ENCODE results near the gene C1QTNF1. TPM values are rescaled to one million over a fixed set of nuclear protein-coding genes. Genes with fewer than 3 reads are reported as not detected.

Gene C1QTNF1
- total and polyA plus RNA-seq, 2 donors (not counting 1 experiment from before 2014, with no cell fraction given): not detected

- 96% methylated on average over 30 of the region's 30 CpGs for WGBS (ENCODE audit: insufficient coverage)
- H3K27me3 ChIP-seq (replicated peaks in 1 of 4; ENCODE audit: control extremely low read depth in 1 of 4, control insufficient read depth in 3 of 4, insufficient read depth in 4 of 4, low read length in 3 of 4): no peaks in the 10 kb centered on the region
- peaks cover 0 to 41% of the 10 kb centered on the region in 2 experiments for H3K36me3 ChIP-seq (replicated peaks in 1 of 2; ENCODE audit: control extremely low read depth in 1 of 2, control insufficient read depth in 1 of 2, extremely low read depth in 1 of 2, insufficient read depth in 2 of 2, low read length in 1 of 2)
- no peaks in the 10 kb centered on the region for H3K79me2 ChIP-seq (ENCODE audit: control insufficient read depth, insufficient read depth, low read length)
- no peaks in the 10 kb centered on the region for H3K4me1 ChIP-seq (ENCODE audit: control insufficient read depth in 2 of 2, insufficient read depth in 2 of 2, low read length in 2 of 2)
- H3K9ac ChIP-seq (ENCODE audit: low read length): no peak overlapping the region
- Mint-ChIP-seq H3K9me3 (ENCODE audit: insufficient read depth) (no peaks in the 10 kb centered on the region), H3K4me1 (no peaks in the 10 kb centered on the region), H3K27me3 (no peaks in the 10 kb centered on the region), H3K4me3 (no peak overlapping the region), H3K27ac (no peak overlapping the region)
- peaks cover 11% of the 10 kb centered on the region for H4K20me1 ChIP-seq (ENCODE audit: control insufficient read depth, insufficient read depth, low read length, poor library complexity, severe bottlenecking)
- TF ChIP-seq EZH2 (IDR thresholded peaks at IDR 0.05; ENCODE audit: borderline replicate concordance, insufficient read depth, low read depth, low read length, poor library complexity, severe bottlenecking): no peak
- no peak for TF ChIP-seq CTCF (IDR thresholded peaks at IDR 0.05)
- no peaks in the 10 kb centered on the region for H3K9me3 ChIP-seq (ENCODE audit: control extremely low read depth in 1 of 3, control insufficient read depth in 2 of 3, insufficient read depth in 1 of 3, low read length in 2 of 3)
- CTCF ChIA-PET: interaction anchor here (1.1 to 10.5 kb wide), 4 partner anchors 9 to 307 kb away, joined by 3 to 370 read pairs (median 6); no protein-coding TSS in a partner anchor
- H3K27ac ChIP-seq (ENCODE audit: low read length in 2 of 2): no peak overlapping the region
- no peak overlapping the region for H2AFZ ChIP-seq (ENCODE audit: insufficient read depth, low read depth, low read length, poor library complexity, severe bottlenecking)
- no peak overlapping the region for H3K4me2 ChIP-seq (replicated peaks; ENCODE audit: low read depth, low read length, poor library complexity, severe bottlenecking)
- H3K4me3 ChIP-seq (ENCODE audit: control extremely low read depth in 1 of 5, extremely low read depth in 1 of 5, insufficient read depth in 1 of 5, low read depth in 2 of 5, low read length in 4 of 5): no peak overlapping the region
- DNase-seq (no peak), ATAC-seq (ENCODE audit: low read depth) (no peak)
- intact Hi-C loops (cut with micrococcal nuclease): loop anchor here (5.0 kb wide), 1 partner anchor 97 kb away; no protein-coding TSS in a partner anchor
- POLR2A ChIA-PET: no interaction called here
Observed at GRCh38 chr17:79085154-79085920, 61.4 kb downstream of the C1QTNF1 start.

GRCh38 chr17:79085921-79086551 is 62.1 kb downstream of the C1QTNF1 start:
- Histone ChIP-seq H4K20me1 (ENCODE audit: control insufficient read depth, insufficient read depth, low read length, poor library complexity, severe bottlenecking) (peaks cover 11% of the 10 kb centered on the region), H2AFZ (ENCODE audit: insufficient read depth, low read depth, low read length, poor library complexity, severe bottlenecking) (no peak overlapping the region), H3K9ac (ENCODE audit: low read length) (no peak overlapping the region), H3K4me3 (ENCODE audit: control extremely low read depth in 1 of 5, extremely low read depth in 1 of 5, insufficient read depth in 1 of 5, low read depth in 2 of 5, low read length in 4 of 5) (no peak overlapping the region), H3K79me2 (ENCODE audit: control insufficient read depth, insufficient read depth, low read length) (no peaks in the 10 kb centered on the region), H3K27me3 (replicated peaks in 1 of 4; ENCODE audit: control extremely low read depth in 1 of 4, control insufficient read depth in 3 of 4, insufficient read depth in 4 of 4, low read length in 3 of 4) (no peaks in the 10 kb centered on the region), H3K9me3 (ENCODE audit: control extremely low read depth in 1 of 3, control insufficient read depth in 2 of 3, insufficient read depth in 1 of 3, low read length in 2 of 3) (no peaks in the 10 kb centered on the region), H3K27ac (ENCODE audit: low read length in 2 of 2) (no peak overlapping the region), H3K4me2 (replicated peaks; ENCODE audit: low read depth, low read length, poor library complexity, severe bottlenecking) (no peak overlapping the region), H3K4me1 (ENCODE audit: control insufficient read depth in 2 of 2, insufficient read depth in 2 of 2, low read length in 2 of 2) (no peaks in the 10 kb centered on the region), H3K36me3 (replicated peaks in 1 of 2; ENCODE audit: control extremely low read depth in 1 of 2, control insufficient read depth in 1 of 2, extremely low read depth in 1 of 2, insufficient read depth in 2 of 2, low read length in 1 of 2) (peaks cover 0 to 38% of the 10 kb centered on the region in 2 experiments)
- TF ChIP-seq CTCF (IDR thresholded peaks at IDR 0.05): no peak
- no peak for TF ChIP-seq EZH2 (IDR thresholded peaks at IDR 0.05; ENCODE audit: borderline replicate concordance, insufficient read depth, low read depth, low read length, poor library complexity, severe bottlenecking)
- WGBS (ENCODE audit: insufficient coverage): 97% methylated on average over 27 of the region's 28 CpGs
- Mint-ChIP-seq H3K9me3 (ENCODE audit: insufficient read depth) (no peaks in the 10 kb centered on the region), H3K4me1 (no peaks in the 10 kb centered on the region), H3K4me3 (no peak overlapping the region), H3K27me3 (no peaks in the 10 kb centered on the region), H3K27ac (no peak overlapping the region)
- POLR2A ChIA-PET: no interaction called here
- CTCF ChIA-PET: interaction anchor here (1.5 to 10.5 kb wide), 5 partner anchors 12 to 307 kb away, joined by 3 to 370 read pairs (median 8); partner anchors contain the start of gene ENGASE
- ATAC-seq (ENCODE audit: low read depth) (no peak), DNase-seq (no peak)
- intact Hi-C loops (cut with micrococcal nuclease): loop anchor here (5.0 kb wide), 1 partner anchor 96 kb away; no protein-coding TSS in a partner anchor

Data from B cell (primary cell).